HG03354 (cell line): Measurements from ENCODE around the gene GTSE1.
"Not testable (repeated sequence)": the region's sequence is repeated elsewhere in the genome, so short reads cannot be mapped to it uniquely, and the experiment has no call there.

Experiments
- ATAC-seq: cut with Tn5 transposase; IDR thresholded peaks from one replicate; pipeline ENCODE4 v1.9.1; 2021; ENCODE audit warnings: mild to moderate bottlenecking; ENCODE audit not compliant: unreplicated experiment, poor library complexity, severe bottlenecking

Gene GTSE1

DNA sequence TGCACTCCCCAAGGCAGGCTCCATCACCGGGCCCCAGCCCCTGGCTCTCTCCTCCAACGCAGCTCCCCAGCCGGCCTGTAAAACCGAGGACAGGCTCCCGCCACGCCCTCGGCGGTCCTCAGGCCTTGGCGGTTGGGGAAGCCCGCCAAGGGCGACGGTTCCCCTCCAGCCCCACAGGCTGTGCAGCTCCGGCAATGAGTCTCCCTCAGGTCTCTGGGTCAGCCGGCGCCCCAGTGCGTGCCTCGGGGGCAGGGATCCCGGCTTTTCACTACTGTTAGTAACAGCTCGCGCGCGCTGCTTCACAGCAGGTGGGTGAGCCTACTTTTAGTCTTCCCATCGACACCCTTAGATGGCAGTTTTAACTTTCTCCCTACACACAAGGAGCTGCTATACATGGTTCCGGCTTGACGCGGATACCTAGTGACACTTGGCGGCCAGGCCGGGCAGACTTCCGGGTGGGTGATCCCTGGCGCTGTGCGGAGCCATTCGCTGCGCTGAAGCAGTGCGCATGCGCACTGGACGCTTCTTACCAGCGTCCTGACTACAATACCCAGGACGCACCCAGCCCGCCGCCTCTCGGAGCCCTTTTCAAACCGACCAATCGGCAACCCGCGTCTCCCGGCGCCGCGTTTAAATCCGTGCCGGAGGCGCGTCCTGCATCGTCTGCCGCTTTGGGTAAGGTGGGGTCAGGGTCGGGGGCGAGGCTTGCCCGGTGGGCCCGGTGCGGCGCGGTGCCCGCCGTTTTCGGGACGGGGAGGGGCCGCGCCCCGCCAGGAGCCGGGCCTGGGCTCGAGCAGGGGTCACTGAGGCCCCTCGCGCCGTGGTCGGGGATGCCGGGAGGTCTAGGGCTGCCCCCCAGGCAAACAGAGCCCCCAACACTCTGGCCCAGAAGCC, at the start of gene GTSE1:
Gene GTSE1 (plus strand): TSS at position 614 of the 894 bp plus-strand sequence. CDS start 531 bp downstream, outside the sequence.
- peak; percentile 95 for ATAC-seq

DNA sequence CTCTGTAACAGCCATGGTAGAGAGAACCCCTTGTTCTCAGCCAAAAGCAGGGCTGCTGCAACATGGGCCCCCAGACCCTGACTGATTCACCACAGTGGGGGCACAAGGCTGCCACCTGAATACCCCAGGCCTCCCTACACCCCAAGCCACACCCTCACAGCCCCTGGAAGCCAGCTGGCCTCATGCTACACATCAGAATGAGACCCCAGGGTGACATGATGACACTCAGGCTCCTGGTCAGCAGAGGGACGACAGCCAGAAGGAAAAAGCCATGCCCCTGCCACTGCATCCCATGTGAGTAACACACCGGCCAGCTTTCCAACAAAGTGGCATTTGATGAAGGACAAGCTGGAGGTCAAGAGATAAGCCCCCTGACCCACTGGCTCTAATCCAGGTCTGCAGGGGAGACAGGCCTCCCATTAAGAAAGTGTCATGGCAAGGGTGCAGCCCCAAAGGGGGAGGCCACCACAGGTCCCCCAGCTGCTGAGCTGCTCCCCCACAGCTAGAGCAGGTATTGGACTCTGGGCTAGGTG, 49.2 kb upstream of the GTSE1 start:
- no peak for ATAC-seq

- peak; percentile 82 for ATAC-seq
Measured at GRCh38 chr22:46250035-46250782, 46.5 kb upstream of the GTSE1 start, which contains the start of gene CDPF1. CDPF1 (minus strand) TSS chr22:46250293; CDS start chr22:46248284, 2,009 bp downstream.

DNA sequence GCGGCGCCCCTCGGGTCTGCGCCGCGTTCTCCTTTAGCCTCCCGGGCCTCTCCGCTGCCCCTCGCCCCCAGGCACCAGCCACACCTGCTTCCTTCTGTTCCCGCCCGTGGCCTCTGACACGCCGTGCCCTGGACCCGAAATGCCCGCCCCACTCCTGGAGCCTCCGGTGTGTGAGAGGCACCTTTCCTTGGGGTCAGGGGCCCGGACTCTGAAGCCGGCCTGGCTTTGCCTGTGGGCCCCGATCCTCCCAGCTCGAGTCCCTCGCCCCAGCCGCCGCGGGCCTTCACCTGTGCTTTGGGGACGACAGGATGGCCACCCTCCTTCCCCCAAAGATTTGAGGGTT, 45.9 kb upstream of the GTSE1 start:
- ATAC-seq = peak; percentile 15

- no peak for ATAC-seq
Measured at GRCh38 chr22:46251266-46251665, 45.4 kb upstream of the GTSE1 start.

DNA sequence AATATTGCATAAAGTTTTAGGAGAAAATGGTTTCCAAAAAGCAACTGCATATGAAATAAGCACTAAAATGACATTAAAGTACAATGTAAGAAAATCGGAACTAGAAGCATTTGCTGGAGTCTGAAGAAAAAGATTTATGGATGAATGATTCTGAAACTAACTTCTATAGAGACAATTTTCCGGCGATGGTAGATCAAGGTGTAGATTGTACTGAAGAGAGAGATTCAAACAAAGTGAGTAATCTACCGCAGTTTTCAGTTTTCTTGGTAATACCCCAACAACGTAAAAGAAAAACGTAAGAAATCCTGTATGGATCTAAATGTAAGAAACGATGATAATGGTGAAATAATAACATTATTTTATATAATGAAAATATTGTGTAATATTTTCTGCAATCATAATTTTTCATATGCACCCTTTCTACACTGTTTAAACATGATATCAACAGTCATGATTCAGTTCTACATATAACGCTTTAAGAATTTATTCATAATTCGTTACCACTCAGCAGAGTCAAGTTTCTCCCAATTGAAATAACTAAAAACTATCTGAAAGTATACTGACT, 44.8 kb upstream of the GTSE1 start:
- ATAC-seq = no peak

- ATAC-seq = no peak
Measured at GRCh38 chr22:46256358-46256958, 40.2 kb upstream of the GTSE1 start.

GRCh38 chr22:46259374-46259773, 37.3 kb upstream of the GTSE1 start:
- ATAC-seq = no peak

- no peak for ATAC-seq
Measured at GRCh38 chr22:46260038-46260437, 36.6 kb upstream of the GTSE1 start.

GRCh38 chr22:46262449-46263215, 34.0 kb upstream of the GTSE1 start:
- ATAC-seq = no peak

DNA sequence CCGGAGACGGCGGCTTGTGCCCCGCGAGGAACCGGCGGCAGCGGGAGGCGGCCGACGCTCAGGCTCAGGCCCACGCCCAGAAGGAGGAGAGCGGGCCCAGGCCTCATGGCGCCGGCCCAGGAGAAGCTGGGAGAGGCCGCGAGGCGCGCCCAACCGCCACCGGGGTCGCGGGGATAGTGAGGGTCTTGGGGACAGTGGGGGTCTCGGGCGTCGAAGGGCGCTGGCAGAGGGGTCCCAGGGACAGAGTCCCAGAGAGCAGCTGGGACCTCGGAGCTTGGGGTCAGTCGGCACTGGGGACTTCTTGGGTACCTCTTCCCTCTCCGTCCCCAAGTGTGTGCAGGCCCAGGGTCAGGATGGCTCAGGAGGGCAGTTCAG, 33.5 kb upstream of the GTSE1 start, which contains the start of gene PKDREJ:
Gene PKDREJ (minus strand): TSS at position 128 of the 375 bp plus-strand sequence. CDS start 21 bp downstream, at position 107.
- ATAC-seq = no peak

DNA sequence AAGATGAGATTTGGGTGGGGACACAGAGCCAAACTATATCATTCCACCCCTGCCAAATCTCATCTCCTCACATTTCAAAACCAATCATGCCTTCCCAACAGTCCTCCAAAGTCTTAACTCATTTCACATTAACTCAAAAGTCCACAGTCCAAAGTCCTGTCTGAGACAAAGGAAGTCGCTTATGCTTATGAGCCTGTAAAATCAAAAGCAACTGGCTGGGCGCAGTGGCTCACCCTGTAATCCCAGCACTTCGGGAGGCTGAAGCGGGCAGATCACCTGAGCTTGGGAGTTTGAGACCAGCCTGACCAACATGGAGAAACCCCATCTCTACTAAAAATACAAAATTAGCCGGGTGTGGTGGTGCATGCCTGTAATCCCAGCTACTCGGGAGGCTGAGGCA, 32.1 kb upstream of the GTSE1 start:
- ATAC-seq = not testable (repeated sequence)

DNA sequence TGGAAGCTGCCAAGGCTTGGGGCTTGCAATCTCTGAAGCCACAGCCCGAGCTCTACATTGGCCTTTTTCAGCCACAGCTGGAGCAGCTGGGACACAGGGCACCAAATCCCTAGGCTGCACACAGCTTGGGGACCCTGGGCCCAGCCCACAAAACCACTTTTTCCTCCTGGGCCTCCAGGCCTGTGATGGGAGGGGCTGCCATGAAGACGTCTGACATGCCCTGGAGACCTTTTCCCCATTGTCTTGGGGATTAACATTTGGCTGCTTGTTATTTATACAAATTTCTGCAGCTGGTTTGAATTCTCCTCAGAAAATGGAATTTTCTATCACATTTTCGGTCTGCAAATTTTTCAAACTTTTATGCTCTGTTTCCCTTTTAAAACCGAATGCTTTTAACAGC, 31.0 kb upstream of the GTSE1 start:
- ATAC-seq = not testable (repeated sequence)

- ATAC-seq = no peak
Measured at GRCh38 chr22:46267431-46268279, 29.0 kb upstream of the GTSE1 start, which contains the start of gene TTC38. TTC38 (plus strand) TSS chr22:46268008; CDS start chr22:46268040, 32 bp downstream.

DNA sequence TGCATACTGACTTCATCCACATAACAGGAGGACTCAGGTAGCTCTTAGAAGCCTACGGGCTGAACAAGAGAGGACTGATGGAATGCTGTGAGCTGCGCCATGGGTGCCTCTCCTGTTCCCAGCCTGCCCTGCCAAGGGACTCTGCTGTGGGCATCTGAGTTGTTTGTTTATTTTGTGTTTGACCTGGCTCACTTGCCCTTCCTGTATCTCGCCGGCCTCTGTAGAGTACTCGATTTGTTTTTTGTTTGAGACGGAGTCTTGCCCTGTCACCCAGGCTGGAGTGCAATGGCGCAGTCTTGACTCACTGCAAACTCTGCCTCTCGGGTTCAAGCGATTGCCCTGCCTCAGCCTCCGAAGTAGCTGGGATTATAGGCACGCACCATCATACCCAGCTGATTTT, 27.1 kb upstream of the GTSE1 start:
- ATAC-seq = no peak

DNA sequence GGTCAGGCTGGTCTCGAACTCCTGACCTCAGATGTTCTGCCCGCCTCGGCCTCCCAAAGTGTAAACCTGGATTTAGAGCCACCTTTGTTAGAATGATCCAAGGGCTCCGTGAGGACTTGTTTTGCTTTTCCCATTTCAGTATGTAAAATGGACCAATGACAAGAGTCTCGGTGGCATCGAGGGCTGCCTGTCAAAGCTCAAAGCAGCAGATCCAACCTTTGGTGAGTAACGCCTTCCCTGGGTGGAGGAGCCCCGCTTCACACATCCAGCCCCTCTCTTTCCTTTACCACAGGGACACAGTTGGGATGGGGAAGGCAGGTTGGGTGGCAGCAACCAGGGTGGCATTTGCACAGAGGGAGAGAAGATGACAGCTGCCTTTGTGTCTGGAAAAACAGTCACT, 24.5 kb upstream of the GTSE1 start:
- ATAC-seq = no peak

DNA sequence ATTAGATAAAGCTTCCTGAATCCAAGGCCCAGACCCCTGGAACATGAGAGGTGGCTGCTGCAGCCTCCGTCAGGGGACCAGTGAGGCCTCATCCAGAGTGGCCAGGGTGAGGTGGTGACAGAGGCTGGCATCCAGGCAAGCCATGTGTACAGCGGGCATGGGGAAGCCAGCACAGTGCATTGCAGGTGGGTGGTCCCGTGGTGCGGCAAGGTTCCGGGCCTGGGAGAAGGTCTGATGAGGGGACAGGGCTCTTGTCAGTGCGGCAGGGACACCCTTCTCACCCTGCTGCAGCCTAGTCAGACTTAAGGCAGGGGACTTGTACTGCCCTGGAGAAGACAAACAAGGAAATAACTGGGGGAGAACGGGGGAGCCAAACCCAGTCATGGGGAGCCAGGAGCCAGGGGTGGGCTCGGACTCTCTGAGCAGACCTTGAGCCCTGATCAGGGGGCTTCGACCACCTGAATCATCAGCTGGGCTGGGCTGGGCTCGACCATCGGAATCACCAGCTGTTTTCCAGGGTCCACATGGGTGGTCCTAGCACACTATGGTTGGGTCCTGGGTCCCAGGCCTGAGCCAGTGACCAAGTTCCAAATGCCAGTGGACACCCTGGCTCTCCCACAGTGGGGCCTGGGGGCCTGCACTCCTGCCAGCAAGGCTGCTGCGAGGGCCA, 23.8 kb upstream of the GTSE1 start:
- ATAC-seq = no peak
